GM21447 (cell line): ENCODE results near the gene CDK14.

Experiments
- ATAC-seq: cut with Tn5 transposase; IDR thresholded peaks from one replicate; pipeline ENCODE4 v1.9.1; 2021; ENCODE audit not compliant: unreplicated experiment

Gene CDK14

DNA sequence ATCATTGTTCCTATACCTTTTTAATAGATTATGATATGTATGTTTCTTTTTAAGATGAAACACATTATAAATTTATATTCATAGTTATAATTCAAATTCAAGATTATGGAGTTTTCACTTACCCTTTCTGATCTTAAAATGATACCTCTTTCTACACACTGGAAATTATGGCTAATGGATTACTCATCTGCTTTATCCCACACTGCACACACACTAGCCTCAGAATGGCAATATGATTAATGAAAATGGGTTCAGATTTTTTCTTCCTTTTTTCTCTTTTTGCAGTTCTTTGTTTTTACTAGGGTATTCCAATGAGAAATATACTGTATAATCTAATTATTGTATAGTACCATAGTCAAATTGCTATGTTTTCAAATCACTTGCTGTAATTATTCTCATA, 585.8 kb downstream of the CDK14 start:
- no peak for ATAC-seq

DNA sequence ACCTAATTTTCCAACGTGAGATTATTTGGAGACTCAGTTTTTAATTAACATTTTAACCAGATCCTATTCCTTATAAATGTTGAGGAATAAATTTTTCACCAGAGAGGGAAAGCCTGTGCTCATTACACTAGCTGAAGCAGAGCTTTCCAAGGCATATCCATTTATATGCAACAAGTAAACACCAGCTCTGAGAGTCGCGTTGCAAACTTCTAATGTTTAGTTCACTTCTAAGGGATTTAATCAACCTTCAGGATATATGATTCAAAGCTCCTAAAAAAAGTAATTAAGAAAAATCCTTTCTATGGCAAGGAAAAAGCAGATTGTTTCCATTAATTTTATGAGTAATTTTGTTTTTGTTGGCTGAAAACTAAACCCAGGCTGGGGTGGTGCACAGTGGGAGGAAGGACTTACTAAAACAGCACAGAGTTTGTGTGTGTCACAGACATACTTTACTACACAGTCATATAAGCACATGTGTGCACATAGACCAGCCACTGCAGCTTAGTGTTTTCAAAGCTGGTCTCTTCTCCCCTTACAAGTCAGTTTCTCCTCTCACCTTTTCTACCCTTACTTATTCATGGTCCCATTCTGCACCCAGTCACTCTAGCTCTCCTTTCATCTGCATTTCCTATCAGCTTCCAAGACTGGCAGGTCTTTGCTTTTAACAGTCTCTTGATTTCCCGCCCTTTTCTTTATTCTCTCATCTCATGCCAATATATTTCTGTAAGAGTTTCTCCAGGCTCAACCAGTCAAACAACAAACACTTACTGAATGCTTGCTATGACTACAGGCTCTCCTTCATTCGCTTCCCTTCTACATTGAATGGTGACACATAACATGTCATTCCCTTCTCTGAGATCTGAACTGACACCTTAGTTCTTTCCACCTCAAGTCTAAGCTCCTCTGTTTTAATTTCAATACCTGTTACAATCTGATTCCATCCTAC, 587.0 kb downstream of the CDK14 start:
- ATAC-seq, result no peak

DNA sequence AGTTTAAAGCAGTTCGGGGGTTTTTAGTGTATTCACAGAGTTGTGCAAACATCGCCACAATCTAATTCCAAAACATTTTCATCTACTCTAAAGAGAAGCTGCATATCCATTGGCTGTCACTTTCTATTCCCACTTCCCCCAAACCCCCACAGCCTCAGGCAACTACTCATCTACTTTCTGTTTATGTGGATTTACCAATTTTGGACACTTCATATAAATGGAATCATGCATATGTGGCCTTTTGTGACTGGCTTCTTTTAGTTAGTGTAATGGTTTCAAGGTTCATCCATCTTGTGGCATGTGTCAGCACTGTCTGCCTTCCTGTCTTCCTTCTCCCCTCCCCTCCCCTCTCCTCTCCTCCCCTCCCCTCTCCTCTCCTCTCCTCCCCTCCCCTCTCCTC, 589.6 kb downstream of the CDK14 start:
- ATAC-seq, result no peak

DNA sequence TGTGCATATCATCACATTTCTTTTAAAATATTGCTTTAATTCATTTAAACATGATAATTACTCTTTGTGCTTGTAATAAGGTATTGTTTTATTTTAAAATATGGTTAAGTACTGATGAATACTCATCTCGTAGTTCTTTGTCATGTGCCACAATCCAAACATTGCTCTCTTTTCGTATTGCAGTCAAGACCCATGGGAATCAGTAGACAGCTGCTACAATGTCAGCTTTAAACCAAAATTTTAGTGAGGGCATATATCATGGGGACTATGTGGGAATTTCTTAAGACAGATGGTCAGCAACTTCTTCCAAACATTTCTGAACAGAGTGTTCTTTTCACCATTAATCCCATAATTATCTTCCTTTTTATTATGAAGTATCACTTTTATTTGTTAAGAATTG, 590.9 kb downstream of the CDK14 start:
- ATAC-seq, result no peak

DNA sequence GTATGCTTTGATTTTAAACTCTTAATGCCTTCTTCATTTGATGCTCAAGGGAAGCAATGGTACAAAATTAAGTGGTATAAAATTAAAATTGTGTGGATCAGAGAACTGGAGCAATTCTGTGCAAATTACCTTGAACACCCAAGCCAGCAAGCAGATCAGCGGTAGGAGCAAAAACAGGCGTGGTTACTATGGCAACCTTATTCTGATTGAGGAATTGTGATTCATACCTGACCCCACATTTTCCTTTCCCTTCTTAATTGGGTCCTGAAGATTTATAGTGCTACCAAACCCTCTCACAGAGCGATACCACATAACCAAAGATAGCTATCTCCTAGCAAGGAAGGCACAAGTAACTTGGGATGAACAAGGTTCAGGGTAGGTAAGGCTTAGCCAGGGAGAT, 595.6 kb downstream of the CDK14 start:
- ATAC-seq, result no peak

DNA sequence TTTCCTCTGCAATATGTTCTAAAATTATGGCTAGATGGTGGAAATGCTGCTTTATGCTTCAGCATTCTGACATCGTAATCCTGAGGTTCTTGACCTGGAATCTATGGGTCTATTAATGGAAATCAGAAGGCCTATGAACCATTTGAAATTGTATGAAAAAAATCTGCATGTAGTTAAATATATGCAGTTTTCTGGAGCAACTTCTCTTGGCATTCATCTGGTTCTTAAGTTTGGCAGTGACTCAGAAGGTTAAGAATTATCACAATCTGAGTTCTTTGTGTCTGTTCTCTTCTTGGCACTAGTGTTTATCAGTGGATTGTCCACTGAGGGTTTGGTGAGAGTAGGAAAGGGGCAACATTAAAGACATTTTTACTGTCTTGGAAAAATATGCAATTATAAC, 597.0 kb downstream of the CDK14 start:
- no peak for ATAC-seq

DNA sequence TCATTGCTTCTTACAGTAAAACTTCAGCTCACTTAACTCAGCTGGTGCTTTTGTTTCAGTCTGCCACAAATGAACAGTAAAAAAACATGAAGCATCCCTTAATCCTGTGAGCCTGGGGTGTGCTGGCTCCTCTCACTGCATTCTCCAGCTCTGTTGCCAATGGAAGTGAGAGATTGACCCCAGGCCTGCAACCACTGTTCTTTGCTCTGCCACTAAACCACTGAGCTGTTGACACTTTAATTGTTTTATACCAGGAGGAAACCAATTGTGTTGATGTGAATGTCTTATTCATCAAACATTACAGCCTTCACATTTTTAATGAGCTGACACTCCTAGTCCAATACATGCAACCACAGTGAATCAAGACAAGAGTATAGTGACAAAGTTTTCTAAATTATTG, 598.7 kb downstream of the CDK14 start:
- ATAC-seq, result no peak

DNA sequence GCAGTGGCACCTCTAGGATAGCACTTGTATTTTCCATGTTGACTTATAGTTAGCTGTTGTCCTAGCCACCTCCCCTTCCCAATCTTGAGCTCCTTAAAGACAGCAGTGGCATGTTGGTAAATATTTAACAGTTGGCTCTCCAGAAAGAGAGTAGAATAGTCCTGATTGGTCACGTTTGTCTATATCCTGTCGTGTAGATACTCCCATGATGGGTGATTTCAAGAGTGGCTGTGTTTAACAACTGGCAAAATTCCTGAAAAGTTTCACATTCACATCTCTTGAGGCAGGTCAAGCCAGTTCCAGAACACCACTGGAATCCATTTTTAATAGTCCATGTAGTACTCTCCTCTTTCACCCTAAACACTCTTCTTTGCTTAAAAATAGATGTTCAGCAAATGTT, 599.9 kb downstream of the CDK14 start:
- ATAC-seq, result no peak

DNA sequence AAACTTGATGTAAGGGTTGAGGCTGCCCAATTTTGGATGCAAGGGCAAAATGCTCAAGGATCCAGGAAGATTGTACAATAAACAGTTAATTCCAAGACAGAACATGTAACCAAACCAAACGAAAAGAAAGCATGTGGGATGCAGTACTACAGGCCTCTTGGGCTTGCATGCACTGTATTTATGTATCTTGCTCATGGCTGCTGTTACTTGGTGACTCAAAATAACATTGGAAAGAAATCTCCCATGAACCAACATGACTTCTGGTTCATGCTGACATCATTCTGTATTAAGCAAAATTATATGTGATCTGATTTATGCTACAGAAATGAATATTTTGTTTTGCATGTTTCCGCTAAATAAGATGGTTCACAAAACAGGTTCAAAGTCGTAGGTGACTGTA, 602.2 kb downstream of the CDK14 start:
- no peak for ATAC-seq

DNA sequence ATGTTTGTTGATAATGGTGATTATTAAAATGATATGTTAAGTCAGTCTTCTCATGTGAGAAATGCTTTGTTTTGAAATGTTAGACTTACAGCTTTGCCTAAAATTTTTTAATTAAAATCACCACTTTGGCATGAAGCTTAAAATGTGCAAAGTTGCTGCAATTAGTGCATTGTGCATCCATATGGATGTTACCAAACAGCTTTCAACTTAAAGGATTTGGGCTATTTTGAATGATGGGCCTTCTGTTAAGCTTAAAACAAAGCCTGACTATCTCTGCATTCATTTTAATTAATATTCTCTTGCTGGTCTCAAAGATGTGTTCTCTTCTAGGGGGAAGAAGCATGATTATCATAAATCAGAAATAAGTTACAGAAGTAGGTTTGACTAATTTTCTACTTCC, 603.5 kb downstream of the CDK14 start:
- ATAC-seq, result no peak

DNA sequence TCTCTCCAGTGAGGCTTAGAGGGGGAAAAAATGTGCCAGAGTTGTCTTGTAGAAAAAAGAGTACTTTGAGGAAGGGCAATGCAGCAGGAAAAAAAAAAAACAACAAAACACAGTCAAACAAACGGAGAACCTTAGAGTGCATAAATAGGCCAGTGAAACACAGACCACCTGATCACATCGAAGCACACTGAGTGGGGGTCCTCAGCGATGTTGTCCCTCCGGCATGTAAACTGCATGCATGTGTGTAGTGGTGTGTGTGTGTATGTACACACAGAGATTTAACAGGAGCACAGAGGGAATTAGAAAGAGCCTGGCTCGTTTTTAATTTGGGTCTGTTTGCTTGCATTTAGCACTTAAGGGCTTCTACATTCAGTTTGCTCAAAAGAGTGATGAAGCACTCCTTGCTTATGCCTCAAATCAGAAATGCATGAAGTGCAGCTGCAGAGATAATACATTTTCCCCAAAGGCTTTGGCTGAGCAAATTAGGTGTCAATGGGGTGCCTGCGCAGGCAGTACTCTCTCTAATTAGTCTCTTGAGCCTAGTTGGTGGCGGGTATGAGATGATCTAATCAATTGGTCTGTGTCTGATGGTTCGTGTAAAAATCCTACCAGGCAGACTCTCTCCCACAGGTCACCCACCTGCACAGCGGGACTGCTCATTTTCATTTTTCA, 605.5 kb downstream of the CDK14 start:
- ATAC-seq, result no peak

DNA sequence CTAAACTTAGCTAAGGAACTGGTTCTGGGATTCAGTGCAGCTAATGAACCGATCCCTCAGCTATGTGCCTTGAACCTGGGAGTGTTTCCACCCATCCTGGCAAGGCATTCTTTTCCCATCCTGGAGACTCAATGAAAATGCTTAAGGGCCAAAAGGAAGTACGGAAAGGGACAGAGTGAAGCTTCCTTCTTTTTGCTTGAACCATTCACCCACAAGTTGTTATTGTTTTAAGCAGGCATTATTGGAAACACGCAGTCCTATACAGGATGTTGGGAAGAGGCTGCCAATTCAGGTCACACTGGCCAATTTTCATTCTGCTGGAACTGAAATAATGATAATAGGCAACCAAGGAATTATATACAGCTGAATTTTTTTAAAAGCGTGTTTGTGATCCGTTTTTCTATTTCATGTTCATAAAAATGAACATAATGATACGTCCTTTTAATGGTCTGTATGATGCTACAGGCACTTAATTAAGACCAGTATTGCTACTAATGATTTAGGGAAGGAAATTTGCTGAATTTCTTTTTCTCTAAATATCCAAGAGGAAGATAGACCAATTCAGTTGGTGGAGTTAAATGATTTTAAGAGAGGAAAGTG, 610.3 kb downstream of the CDK14 start:
- no peak for ATAC-seq

DNA sequence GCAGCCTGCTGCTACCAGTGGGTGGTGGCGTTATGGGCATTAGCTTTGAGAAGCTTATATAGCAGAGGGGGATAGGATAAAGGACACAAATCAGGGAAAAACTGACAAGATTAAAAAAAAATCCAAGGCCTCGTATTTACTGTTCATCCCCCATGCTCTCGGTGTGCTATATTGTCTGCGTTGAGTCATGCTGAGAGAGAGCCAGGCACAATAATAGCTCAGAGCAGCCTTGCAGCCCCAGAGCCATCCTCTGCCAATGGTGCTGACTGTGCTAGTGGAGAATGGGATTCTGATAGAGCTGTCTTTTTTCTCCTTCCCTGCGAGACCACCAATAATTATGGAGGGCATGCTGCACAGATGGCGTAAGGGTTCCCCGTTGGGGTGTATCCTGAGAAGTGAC, 616.5 kb downstream of the CDK14 start:
- ATAC-seq, result no peak

DNA sequence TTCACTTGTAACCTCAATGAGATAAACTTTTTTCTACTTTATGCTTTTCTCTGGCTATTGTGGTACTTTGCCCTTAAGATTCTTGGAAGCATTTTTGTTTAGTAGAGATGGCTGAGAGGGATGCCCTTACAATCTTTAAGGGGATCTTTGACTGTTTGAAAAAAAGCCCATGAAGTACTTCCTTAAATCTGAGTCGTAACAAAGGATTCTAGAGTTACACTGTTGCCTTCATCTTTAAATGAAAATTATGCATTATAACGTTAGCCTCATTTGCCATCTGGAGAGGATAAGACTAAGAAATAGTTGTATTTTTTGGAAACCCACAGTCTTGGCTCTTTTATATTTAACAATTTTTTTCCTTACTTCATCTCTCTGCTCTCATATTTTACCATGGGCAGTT, 630.3 kb downstream of the CDK14 start:
- ATAC-seq, result no peak

DNA sequence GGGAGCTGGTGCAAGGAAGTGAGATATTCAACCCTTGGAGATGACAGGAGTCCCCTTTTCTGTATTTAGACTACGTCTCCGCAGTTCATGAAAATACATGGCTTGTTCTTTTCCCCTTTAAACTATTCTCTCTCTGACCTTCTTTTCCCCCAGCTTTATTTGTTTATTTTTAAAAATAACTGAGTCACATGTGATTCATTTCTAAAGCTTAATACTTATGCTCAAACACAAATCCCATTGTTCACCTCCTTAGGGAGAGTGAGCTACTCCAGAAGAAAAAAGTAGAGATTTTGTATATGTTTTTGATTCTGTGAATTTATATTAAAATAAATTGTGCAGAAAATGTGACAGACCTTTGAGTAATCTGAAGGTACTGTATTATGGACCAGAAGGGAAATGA, 632.2 kb downstream of the CDK14 start:
- ATAC-seq, result no peak

DNA sequence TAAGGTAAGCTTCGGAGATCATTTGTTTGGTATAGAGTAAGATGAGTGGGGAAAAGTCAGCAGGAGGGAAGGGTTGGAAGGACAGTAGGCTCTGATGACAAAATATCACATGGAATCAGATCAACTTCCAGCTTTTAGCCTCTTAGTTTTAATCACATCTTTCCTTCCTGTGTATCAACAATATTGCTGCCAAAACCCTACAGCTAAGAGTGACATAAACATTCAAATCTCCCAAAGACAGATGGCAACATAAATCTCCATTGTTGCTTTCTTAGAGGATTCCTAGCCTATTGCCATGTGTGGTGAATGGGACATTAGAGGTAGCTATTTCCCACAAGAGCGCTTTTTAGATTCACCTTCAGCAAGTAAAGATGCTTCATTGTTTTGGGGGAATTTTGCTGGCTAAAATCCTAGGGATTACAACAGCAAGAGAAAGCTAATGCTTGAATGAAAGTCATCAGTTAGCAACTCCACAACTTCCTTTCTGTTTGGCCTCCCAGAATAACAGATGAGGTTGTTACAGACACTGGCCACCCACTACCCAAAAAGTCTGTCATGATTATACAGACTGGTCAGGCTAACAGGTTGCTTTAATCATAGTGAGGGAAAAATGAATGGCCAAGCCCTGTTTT, 632.9 kb downstream of the CDK14 start:
- no peak for ATAC-seq

DNA sequence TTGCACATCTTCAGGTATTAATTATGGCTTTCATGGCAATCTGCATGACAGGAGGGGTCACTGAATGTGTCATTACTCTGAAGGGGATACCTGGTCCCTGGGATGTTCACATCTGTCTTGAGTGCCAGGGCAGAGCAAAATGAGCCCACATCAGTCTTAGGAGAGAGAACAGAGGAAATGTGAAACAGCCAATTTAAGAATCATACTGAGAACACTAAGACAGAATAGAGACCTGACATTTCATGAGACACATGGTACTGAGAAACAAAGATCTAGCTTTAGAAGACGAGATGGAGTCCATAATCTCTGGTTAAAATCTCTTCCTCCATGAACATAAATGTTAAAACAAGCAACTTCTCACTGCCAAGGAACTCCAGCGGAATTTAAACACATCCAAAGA, 634.0 kb downstream of the CDK14 start:
- ATAC-seq, result no peak

DNA sequence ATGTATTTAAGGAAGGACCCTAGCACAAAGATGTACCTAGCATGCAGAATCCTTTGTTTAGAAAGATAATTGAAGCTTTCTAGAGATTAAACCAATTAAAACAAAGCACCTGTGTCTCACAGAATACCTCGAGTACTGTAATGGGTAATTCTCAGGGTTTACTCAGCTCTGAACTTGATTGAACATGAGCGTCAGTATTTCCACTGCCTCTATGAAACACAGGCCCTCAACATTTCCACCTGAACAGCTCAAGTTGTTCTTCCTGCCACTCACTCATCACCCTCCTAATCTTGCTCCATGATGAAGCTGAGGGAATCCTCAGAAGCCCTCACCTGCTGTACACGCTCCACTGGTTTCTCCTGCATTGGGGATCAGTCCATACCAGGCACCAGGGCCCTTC, 634.4 kb downstream of the CDK14 start:
- no peak for ATAC-seq

DNA sequence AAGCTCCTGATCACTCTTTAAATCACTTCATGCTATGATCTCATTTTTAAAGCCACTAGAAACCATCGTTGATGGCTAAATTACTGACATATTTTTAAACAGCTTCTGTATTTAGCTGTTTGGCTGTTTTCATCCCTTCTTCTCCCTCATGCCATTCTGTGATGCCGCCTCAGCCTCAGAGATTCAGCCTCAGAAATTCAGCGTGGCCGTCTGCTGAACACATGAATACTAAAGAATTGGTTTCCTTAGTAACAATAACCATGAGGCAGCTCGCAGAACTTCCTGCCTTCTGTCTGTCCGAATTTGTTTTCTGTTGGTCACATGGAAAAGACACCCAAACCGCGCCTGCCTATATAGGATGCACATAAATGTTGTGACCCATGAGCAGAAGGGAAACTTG, 637.1 kb downstream of the CDK14 start:
- no peak for ATAC-seq

DNA sequence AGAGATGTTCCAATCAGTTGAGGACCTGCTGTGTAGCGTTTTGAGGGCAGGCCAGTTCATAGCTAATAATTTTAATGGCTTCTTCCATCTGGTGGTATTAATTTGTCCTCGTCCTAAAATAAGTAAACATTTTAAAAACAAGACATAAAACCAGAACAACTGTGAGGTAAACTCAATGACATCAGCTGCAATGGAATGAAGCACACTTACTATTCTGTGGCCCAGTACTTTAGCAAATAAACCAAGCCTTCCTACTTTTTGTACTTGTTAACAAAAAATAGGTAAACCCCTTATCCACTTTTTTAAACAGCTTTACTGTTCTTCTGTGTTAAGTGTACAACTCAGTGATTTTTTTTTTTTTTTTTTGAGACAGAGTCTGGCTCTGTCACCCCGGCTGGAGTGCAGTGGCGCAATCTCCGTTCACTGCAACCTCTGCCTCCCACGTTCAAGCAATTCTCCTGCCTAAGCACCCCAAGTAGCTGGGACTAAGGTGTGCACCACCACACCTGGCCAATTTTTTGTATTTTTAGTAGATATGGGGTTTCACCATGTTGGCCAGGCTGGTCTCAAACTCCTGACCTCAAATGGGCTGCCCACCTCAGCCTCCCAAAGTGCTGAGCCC, 639.2 kb downstream of the CDK14 start:
- ATAC-seq, result no peak

DNA sequence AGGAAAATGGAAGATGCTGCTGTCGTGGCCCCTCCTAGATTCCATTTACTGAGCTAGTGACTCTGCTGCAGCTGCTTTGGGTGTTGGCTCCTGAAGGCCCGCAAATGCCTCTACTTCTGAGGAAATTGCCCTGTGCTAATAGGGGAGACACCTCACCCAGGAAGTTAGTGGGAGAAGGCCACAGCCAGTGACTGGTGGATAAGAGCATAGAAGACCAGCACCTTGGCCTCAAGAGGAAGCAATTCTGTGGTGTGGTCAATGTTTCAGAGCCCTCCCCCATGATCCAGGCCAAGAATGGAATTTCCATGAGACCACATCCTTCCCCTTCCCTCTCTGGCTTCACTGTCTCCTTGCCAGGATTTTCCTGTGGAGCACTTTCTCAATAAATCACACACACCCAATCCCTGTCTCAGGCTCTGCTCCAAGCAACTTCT, 643.1 kb downstream of the CDK14 start:
- ATAC-seq, result no peak
